GM12801 (cell line): Measurements from ENCODE around the gene STMN3.

ENCODE experiments used
- CTCF ChIP-seq: IDR thresholded peaks from one replicate; pipeline ENCODE4 v1.5.1; 2011; ENCODE audit warnings: control low read depth; ENCODE audit not compliant: insufficient read length; ENCODE audit errors: extremely low read depth

STMN3 gene

GRCh38 chr20:63690003-63690897, 37.0 kb upstream of the STMN3 start:
- TF ChIP-seq CTCF: no peak

DNA sequence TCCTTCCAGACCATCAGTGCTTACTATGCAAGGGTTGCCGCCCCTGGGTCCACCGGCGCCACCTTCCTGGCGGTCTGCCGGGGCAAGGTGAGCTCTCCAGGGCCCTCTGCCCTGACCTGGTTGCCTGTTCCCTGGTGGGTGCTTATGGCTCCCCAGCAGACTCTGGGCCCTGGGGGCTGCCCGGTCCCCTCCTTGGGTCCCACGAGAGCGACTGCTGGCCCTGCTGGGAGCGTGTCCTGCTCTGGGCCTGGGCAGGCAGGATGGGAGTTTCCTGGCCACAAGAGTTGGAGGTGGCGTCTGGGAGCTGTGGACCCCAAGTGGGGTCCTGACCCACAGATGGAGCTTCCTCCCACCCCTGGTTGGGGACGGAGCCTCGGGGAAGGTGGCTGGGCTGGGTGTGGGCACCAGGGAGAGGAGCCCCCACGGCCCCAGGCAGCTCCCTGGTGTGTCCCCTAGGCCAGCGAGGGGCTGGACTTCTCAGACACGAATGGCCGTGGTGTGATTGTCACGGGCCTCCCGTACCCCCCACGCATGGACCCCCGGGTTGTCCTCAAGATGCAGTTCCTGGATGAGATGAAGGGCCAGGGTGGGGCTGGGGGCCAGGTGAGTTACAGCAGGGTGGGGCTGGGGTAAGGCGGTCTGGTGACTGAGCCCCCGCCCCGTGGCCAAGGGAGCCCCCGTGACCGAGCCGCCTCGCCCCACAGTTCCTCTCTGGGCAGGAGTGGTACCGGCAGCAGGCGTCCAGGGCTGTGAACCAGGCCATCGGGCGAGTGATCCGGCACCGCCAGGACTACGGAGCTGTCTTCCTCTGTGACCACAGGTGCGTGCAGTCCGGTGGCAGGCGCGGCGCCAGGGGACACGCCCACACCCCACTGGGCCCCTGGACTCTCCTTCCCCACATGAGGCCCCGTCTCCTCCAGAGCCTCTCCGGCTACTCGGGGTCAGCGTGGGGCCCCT, 36.1 kb upstream of the STMN3 start:
- TF ChIP-seq CTCF: no peak

- no peak for TF ChIP-seq CTCF
These were observed 35.2 kb upstream of the STMN3 start for GRCh38 chr20:63688228-63689045.

DNA sequence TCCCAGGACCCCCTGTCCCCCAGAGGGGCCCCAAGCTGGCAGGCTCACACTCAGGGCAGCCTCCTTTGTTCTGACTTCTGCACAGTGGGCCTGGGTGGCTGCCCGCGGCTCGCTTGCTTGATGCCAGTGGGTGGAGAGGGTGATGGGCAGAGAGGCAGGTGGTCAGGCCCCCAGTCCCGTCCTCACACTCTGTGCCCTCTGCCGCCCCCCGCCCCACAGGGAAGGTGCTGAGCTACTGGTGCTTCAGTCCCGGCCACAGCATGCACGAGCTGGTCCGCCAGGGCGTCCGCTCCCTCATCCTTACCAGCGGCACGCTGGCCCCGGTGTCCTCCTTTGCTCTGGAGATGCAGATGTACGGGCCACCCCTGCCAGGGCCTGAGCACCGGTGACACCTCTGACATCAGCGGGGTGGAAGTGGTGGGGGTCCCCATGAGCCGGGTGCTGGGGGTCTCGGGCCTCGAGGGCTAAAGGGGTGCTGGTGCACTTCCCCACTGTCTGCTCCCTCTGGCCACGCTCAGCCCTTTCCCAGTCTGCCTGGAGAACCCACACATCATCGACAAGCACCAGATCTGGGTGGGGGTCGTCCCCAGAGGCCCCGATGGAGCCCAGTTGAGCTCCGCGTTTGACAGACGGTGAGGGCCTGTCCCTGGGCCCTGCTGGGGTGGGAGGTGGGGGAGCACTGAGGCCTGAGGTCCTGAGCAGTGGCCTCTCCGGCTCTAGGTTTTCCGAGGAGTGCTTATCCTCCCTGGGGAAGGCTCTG, 34.4 kb upstream of the STMN3 start:
- TF ChIP-seq CTCF: no peak

DNA sequence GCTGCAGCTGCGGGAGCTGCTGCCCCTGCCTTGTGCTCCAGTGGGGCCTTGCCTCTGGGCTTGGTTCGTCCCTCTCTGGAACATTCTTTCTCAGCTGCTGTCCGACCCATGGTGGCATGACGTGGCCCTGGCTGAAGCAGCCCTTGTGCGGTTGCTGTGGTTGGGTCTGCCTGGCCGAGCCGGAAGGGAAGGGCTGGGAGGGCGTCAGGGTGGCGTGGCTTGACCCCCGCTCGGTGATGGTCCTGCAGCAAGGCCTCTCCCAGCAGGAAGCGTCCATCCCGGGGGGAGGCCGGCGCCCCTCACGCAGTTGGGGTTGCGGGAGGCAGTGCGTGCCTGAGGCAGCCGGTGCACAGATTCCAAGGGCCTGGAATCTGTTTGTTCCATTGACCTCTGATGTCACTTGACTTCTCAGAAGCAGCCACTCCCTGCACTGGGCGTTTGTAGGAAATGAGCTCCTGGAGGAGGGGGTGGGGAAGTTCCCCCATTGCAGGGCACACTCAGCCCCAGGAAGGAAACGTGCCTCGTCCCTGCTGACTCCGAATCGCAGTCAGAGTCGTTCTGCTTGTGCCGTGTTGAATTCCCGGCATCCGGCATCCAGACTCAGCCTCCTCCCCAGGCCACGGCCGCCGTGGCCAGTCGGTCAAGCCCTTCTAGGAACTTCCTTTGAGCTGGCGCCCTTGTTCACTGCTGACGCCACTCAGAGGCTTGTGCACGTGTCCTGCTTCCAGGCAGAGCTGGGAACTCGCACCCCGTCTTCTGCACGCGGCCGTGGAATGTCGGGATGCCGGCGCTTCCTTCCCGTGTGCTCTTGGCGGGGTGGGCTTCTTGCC, 33.5 kb upstream of the STMN3 start:
- no peak for TF ChIP-seq CTCF

DNA sequence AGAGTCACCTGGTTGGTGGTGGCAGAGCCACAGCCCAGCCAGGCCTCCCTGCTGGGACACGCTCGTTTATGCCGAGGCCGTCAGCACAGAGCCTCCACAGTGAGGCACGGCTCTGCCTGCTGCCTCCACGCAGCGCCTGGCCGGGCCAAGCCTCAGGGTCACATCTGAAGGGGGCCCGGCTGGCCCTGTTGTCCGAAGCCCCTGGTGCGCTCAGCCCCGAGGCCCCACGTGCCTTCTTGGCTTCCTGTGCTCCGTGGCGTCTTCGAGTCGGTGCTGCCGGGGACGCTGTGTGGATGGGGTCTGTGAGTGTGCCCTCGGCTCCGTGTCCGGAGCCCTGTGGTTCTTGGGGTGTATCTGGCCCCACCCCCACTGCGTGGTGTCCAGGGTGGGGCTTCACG, 32.9 kb upstream of the STMN3 start:
- no peak for TF ChIP-seq CTCF
